ENCODE measurements around the gene SH2B3. TPM values are rescaled to one million over a fixed set of nuclear protein-coding genes. Genes with fewer than 3 reads are reported as not detected.

SH2B3 gene
- total and polyA plus RNA-seq, 9 of the 15 experiments (the other 6 are each of a cell fraction or from before 2014, with no cell fraction given) = 10.8 to 75.3 (median 37.4) TPM

GRCh38 chr12:111409780-111410430 lies 4.2 kb downstream of the SH2B3 start (continued):
- TF ChIP-seq TRIM24 (IDR thresholded peaks at IDR 0.05) (no peak), KLF10 (CRISPR knock-in tag; IDR thresholded peaks at IDR 0.05) (no peak), RHOXF2B (CRISPR knock-in tag; conservative IDR thresholded peaks at IDR 0.05) (no peak), MTA1 (IDR thresholded peaks at IDR 0.05; ENCODE audit: borderline replicate concordance) (0 out of 2 replicates have a peak, but pooled peaks have one; percentile 4), FOXP4 (CRISPR knock-in tag; IDR thresholded peaks at IDR 0.05; ENCODE audit: borderline replicate concordance) (no peak), RCOR1 (IDR thresholded peaks at IDR 0.05; ENCODE audit: borderline replicate concordance in 1 of 2, low read depth in 2 of 2, low read length in 2 of 2) (peak in 1 of 2 experiments; percentile 32; a peak in 1 of 4 replicates), ARID1B (IDR thresholded peaks at IDR 0.05) (peak; percentile 81), CC2D1A (IDR thresholded peaks at IDR 0.05) (no peak), PHF20 (IDR thresholded peaks at IDR 0.05; ENCODE audit: partially characterized antibody) (no peak), ATF1 (CRISPR knock-in tag; IDR thresholded peaks at IDR 0.05) (no peak), ATF1 (tag; IDR thresholded peaks at IDR 0.05) (0 out of 2 replicates have a peak, but pooled peaks have one; percentile 7), STAG1 (CRISPR knock-in tag; IDR thresholded peaks at IDR 0.05; ENCODE audit: borderline replicate concordance) (no peak), ZNF77 (CRISPR knock-in tag; IDR thresholded peaks at IDR 0.05) (no peak), FOXJ2 (tag; IDR thresholded peaks at IDR 0.05) (no peak), STAT5A (IDR thresholded peaks at IDR 0.05; ENCODE audit: borderline replicate concordance, low read length) (no peak), E2F4 (CRISPR knock-in tag; IDR thresholded peaks at IDR 0.05; ENCODE audit: low read depth) (no peak), ZNF324 (CRISPR knock-in tag; IDR thresholded peaks at IDR 0.05) (no peak), EGR1 (conservative IDR thresholded peaks at IDR 0.05) (peak; percentile 96), ZBTB9 (CRISPR knock-in tag; IDR thresholded peaks at IDR 0.05) (no peak), ZNF561 (CRISPR knock-in tag; conservative IDR thresholded peaks at IDR 0.05) (no peak), FOXA3 (CRISPR knock-in tag; conservative IDR thresholded peaks at IDR 0.05 in 1 of 2, IDR thresholded peaks at IDR 0.05 in 1 of 2) (no peak), ZNF408 (CRISPR knock-in tag; IDR thresholded peaks at IDR 0.05; ENCODE audit: low read depth) (no peak), SMAD2 (IDR thresholded peaks at IDR 0.05; ENCODE audit: low read depth, low read length) (no peak), GABPB1 (CRISPR knock-in tag; IDR thresholded peaks at IDR 0.05) (no peak), SIN3A (IDR thresholded peaks at IDR 0.05; ENCODE audit: borderline replicate concordance in 2 of 2, control insufficient read depth in 1 of 2, low read depth in 2 of 2, low read length in 2 of 2) (peak in 1 of 2 experiments; percentile 6; a peak in 1 of 4 replicates), XRCC5 (IDR thresholded peaks at IDR 0.05; ENCODE audit: low read depth, low read length) (0 out of 2 replicates have a peak, but pooled peaks have one; percentile 39)
